ENCODE data around the gene RSPH6A.

The RSPH6A gene

DNA sequence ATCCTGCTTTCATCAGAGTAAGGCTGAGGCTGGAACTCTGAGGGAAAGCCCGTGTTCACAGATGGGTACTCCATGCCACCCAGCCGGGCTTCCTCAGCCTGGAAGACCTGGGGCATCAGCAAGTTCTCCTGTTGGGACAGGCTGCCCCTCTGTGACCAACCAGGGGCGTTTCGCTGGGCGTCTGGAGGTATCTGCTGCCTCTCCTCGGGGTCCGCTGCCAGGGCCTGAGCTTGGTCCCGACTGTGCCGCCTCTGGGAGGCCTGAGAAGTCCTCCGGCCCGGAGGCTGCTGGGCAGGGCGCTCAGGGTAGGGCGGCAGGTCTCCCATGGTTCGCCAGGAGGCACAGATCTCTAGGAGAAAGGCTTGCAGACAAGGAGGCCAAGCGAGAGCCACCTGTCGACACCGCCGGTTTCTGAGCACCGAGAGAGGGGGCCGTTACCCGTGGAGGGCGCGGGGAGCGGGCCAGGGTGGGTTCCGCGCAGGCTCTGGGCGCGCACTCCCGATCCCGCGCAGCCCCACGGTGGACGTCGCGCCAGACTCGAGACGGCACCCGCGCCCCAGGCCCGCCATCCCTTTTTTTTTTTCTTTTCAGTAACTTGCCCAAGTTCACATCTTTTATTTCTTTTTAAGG is at the start of gene RSPH6A:
Gene RSPH6A, minus strand, starts transcription at position 458 of the 630 bp plus-strand sequence. Its CDS starts 132 bp downstream, at position 326.
- H3K4me3 ChIP-seq (ENCODE audit: control insufficient read depth, low read depth, low read length) = no peak within 1 kb of the TSS
- DNase-seq (ENCODE audit: low read depth) = no peak
- TF ChIP-seq, protein P1, sequence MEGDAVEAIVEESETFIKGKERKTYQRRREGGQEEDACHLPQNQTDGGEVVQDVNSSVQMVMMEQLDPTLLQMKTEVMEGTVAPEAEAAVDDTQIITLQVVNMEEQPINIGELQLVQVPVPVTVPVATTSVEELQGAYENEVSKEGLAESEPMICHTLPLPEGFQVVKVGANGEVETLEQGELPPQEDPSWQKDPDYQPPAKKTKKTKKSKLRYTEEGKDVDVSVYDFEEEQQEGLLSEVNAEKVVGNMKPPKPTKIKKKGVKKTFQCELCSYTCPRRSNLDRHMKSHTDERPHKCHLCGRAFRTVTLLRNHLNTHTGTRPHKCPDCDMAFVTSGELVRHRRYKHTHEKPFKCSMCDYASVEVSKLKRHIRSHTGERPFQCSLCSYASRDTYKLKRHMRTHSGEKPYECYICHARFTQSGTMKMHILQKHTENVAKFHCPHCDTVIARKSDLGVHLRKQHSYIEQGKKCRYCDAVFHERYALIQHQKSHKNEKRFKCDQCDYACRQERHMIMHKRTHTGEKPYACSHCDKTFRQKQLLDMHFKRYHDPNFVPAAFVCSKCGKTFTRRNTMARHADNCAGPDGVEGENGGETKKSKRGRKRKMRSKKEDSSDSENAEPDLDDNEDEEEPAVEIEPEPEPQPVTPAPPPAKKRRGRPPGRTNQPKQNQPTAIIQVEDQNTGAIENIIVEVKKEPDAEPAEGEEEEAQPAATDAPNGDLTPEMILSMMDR (IDR thresholded peaks at IDR 0.05; ENCODE audit: control insufficient read depth, insufficient read depth, low read depth, low read length, missing control alignments) = no peak

DNA sequence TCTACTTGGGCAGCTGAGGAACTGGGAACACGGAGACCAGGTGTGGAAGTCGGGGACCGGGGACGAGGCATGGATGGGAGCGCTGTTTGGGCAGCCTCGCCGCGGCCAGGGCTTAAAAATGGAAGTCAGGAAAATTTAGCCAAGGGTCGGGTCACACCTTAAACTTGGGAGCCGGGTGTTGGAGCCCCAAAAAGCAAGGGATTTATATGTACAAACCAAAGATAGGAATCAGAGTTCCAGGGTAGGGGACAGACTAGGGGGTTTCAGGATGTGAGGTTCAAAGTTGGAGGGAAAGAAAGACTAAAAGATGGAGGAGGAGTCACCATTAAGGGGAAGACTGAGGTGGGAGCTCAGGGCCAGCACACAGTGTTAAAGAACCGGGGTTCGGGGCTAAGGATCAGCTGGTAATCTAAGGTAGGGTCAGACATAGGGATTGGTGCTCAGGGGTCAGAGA is 49.5 kb upstream of the RSPH6A start:
- TF ChIP-seq, protein P1 (IDR thresholded peaks at IDR 0.05; ENCODE audit: control insufficient read depth, insufficient read depth, low read depth, low read length, missing control alignments) = no peak
- no peak for DNase-seq (ENCODE audit: low read depth)
- H3K4me3 ChIP-seq (ENCODE audit: control insufficient read depth, low read depth, low read length) = no peak overlapping the region

DNA sequence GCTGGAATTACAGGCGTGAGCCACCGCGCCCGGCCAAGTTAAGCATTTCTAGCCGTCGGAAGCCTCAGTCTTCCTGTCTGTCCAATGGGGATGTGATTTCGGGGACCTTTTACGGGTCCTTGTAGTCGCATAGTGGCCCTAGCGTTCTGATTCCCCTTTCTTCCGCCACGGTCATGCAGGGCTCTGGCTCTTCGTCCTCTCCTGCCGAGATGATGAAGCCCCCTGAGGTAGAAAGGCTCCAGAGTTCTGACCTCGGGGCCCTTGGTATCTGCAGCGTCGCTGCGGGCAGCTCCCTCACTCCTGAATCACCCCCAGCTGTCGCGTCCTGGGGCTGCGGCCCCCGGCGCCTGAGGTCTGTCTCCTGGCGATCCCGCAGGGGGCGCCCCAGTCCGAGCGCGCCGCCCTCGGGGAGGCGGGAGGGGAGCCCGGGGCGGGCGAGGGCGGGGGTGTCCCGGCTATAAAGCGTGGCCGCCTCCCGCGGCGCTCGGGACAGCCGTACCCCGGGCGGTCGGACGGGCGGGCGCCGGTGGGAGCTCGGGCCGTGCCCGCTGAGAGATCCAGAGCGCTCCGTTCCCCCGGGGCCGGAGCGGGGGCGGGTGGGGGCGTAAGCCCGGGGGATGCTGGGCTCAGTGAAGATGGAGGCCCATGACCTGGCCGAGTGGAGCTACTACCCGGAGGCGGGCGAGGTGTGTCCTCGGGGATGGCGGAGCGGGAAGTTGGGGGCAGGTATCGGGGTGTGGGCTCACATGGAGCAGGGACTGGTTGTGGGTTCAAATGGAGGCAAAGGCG is 48.9 kb upstream of the RSPH6A start, which contains the start of gene FOXA3:
Gene FOXA3, plus strand, starts transcription at position 487 of the 789 bp plus-strand sequence. Its CDS starts 131 bp downstream, at position 618.
- DNase-seq (ENCODE audit: low read depth) = no peak
- TF ChIP-seq, protein P1 (IDR thresholded peaks at IDR 0.05; ENCODE audit: control insufficient read depth, insufficient read depth, low read depth, low read length, missing control alignments) = peak; percentile 44

DNA sequence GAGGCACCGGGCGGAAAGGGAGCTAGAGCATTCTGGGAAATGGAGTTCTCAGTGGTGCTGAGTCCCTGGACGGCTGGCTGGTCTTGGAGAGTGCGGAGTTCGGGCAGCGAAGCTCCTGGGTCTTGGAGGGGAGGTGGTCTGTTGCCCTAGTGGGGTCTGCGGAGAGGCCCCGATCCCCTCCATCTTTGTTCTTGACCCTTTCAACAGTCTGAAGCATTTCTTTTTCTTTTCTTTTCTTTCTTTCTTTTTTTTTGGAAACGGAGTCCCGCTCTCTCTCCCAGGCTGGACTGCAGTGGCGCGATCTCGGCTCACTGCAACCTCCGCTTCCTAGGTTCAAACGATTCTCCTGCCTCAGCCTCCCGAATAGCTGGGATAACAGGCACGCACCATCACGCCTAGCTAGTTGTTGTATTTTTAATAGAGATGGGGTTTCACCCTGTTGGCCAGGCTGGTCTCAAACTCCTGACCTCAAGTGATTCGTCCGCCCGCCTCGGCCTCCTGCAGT is 48.3 kb upstream of the RSPH6A start:
- no peak for DNase-seq (ENCODE audit: low read depth)
- TF ChIP-seq, protein P1 (IDR thresholded peaks at IDR 0.05; ENCODE audit: control insufficient read depth, insufficient read depth, low read depth, low read length, missing control alignments) = no peak
- H3K4me3 ChIP-seq (ENCODE audit: control insufficient read depth, low read depth, low read length) = peak overlapping the region; percentile 34

More for the DNA sequence above, 48.9 kb upstream of the RSPH6A start, which contains the start of gene FOXA3:
- H3K4me3 ChIP-seq (ENCODE audit: control insufficient read depth, low read depth, low read length) = peak within 1 kb of the TSS; percentile 34

DNA sequence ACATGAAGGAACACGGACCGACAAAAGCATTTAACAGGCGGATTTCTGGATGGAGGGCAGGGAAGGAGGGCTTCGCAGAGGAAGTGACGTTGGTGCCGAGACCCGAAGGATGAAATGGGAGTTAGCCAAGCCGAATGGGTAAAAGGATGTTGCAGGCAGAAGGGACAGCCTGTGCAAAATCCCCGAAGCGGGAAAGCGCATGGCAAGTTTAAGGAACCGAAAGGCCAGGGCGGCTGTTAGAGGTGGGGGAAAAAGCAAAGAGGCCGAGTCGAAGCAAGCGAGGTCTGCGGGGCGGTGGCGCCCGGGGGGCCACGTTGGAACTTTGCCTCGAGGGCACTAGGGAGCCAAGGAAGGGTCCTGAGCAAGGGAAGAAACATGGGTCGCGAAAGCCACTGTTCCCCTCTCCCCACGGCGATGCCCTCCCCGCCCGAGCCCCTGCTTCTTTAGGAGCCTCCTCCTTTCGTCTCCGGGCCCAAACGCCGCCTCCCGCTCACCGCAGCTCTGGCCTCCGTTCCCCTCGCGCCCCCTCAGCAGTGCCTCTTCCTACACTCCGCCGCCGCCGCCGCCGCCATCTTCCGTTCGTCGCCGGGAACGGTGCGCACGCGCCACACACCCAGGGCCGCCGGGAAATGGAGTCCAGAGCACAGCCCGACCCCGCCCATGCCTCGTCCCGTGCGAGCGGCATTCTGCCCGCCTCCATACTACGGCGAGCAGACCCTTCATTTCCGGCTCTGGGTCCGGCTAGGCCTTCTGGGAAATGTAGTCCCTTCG is 47.6 kb upstream of the RSPH6A start, which contains the start of gene SYMPK:
Gene SYMPK, minus strand, starts transcription at position 584 of the 771 bp plus-strand sequence. CDS start 8,652 bp downstream, outside the sequence.
- H3K4me3 ChIP-seq (ENCODE audit: control insufficient read depth, low read depth, low read length) = peak within 1 kb of the TSS; percentile 93
- TF ChIP-seq, protein P1 (IDR thresholded peaks at IDR 0.05; ENCODE audit: control insufficient read depth, insufficient read depth, low read depth, low read length, missing control alignments) = no peak
- DNase-seq (ENCODE audit: low read depth) = peak; percentile 87

DNA sequence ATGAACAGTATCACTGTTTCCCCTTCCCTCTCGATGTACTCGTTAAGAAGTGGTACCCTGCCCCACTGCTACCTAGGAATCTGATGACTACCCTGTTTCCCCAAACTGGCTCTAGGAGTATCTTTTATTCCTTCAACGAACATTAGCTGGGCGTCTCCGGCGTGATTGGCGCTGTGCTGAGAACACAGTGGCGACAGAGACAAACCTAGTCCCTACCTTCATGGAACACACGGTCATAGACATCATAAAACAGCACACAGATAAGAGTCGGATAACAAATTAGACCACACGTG is 47.1 kb upstream of the RSPH6A start:
- TF ChIP-seq, protein P1 (IDR thresholded peaks at IDR 0.05; ENCODE audit: control insufficient read depth, insufficient read depth, low read depth, low read length, missing control alignments) = no peak
- DNase-seq (ENCODE audit: low read depth) = no peak
- H3K4me3 ChIP-seq (ENCODE audit: control insufficient read depth, low read depth, low read length) = peak overlapping the region; percentile 93
